ENCODE results near the gene SH3RF1.

SH3RF1 gene

GRCh38 chr4:169094656-169095231, 176.0 kb downstream of the SH3RF1 start:
- DNase-seq (ENCODE audit: insufficient read length, low spot score) = no peak
- TF ChIP-seq, protein P1, sequence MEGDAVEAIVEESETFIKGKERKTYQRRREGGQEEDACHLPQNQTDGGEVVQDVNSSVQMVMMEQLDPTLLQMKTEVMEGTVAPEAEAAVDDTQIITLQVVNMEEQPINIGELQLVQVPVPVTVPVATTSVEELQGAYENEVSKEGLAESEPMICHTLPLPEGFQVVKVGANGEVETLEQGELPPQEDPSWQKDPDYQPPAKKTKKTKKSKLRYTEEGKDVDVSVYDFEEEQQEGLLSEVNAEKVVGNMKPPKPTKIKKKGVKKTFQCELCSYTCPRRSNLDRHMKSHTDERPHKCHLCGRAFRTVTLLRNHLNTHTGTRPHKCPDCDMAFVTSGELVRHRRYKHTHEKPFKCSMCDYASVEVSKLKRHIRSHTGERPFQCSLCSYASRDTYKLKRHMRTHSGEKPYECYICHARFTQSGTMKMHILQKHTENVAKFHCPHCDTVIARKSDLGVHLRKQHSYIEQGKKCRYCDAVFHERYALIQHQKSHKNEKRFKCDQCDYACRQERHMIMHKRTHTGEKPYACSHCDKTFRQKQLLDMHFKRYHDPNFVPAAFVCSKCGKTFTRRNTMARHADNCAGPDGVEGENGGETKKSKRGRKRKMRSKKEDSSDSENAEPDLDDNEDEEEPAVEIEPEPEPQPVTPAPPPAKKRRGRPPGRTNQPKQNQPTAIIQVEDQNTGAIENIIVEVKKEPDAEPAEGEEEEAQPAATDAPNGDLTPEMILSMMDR (IDR thresholded peaks at IDR 0.05; ENCODE audit: insufficient read depth, missing control alignments) = no peak
- FAIRE-seq = no peak

DNA sequence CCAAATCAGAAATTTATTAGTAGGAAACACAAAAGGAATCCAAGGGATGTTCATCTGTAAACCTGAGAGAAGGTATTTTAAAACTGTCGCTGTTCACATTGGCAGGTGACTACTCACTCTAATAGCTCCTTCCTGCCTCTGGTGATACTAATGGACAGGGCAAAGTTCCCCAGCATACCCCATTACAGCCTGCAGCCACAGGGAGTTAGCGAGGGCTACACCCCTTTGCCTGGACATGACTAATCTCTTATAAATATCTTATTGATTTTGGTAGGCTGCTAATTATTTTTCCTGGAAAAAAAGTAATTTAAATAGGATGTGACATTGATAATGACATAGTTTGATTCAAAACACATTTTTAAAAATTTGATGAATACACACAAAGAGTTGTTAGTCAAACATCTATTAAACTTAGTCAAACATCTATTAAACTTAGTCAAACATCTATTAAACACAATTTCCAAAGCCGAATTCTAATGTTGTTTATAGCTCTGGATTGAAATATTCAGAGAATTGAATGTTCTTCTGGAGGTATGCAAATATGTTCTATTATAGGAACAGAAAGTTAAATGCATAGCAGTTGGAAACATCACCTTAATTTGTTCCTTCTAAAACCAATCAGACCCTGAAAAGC, 177.8 kb downstream of the SH3RF1 start:
- no peak for FAIRE-seq
- TF ChIP-seq, protein P1 (IDR thresholded peaks at IDR 0.05; ENCODE audit: insufficient read depth, missing control alignments) = no peak
- no peak for DNase-seq (ENCODE audit: insufficient read length, low spot score)

- DNase-seq (ENCODE audit: insufficient read length, low spot score) (no peak), FAIRE-seq (no peak)
- TF ChIP-seq, protein P1 (IDR thresholded peaks at IDR 0.05; ENCODE audit: insufficient read depth, missing control alignments) = no peak
These were observed 180.1 kb downstream of the SH3RF1 start for GRCh38 chr4:169090484-169091215.

DNA sequence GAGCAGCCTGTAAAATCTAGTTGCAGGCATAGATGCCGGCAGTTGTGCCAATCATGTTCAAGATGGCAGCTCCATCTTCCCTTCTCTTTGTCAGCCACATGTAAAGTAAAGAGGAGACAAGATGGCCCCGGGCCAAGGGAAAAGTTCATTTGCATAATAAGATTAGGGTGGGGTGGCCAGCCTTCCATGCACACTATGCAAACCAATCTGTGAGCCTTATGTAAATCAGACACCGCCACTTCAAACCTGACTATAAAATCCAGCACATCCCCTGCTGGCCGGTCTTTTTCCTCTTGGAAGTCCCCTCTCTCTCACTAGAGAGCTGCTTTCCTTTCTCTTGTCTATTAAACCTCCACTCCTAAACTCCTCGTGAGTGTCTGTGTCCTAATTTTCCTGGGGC, 181.8 kb downstream of the SH3RF1 start:
- DNase-seq (ENCODE audit: insufficient read length, low spot score) = no peak
- no peak for FAIRE-seq
- TF ChIP-seq, protein P1 (IDR thresholded peaks at IDR 0.05; ENCODE audit: insufficient read depth, missing control alignments) = no peak

- TF ChIP-seq, protein P1 (IDR thresholded peaks at IDR 0.05; ENCODE audit: insufficient read depth, missing control alignments) = no peak
- DNase-seq (ENCODE audit: insufficient read length, low spot score) (no peak), FAIRE-seq (no peak)
These were observed 185.8 kb downstream of the SH3RF1 start for GRCh38 chr4:169084954-169085353.

DNA sequence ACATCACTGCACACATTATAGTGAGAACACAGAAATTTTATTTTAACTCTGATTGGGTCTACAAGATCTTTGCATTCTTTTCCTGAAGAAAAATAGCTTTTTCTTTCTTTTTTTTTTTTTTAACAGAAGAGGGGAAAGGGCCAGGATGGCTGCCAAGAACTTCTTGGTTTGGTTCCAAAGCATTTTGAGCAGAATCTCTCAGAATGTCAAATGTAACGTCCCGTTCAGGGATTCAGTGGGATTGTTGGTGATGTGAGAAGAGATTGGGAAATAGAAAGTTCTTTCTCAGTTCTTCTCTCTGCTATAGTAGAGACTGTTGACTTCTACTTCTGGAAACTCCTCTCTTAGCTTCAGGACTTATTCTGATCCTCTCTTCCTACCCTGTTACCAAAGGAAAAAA, 189.8 kb downstream of the SH3RF1 start:
- DNase-seq (ENCODE audit: insufficient read length, low spot score) (no peak), FAIRE-seq (no peak)
- TF ChIP-seq, protein P1 (IDR thresholded peaks at IDR 0.05; ENCODE audit: insufficient read depth, missing control alignments) = no peak
